H9 (cell line): ENCODE measurements around the gene ITPKC. TPM values are rescaled to one million over a fixed set of nuclear protein-coding genes. Genes with fewer than 3 reads are reported as not detected.

ENCODE experiments used
- DNase-seq: peaks from one replicate; pipeline ENCODE4 v3.0.0-alpha.2; 2017
- H2AFZ ChIP-seq: one replicate; pipeline ENCODE4 v1.6.1; 2013; ENCODE audit warnings: mild to moderate bottlenecking, low read length, control low read depth, moderate library complexity
- H2AK5ac ChIP-seq: 2 replicates; pipeline ENCODE4 v1.6.1; 2013; ENCODE audit warnings: low read length, control low read depth, mixed read lengths; ENCODE audit not compliant: insufficient read length
- H2BK120ac ChIP-seq: one replicate; pipeline ENCODE4 v1.6.1; 2013; ENCODE audit warnings: low read depth, mild to moderate bottlenecking, low read length, control low read depth, inconsistent platforms; ENCODE audit not compliant: poor library complexity, severe bottlenecking
- H2BK12ac ChIP-seq: 2 replicates; pipeline ENCODE4 v1.6.1; 2013; ENCODE audit warnings: low read length, control low read depth, mixed read lengths, low read depth; ENCODE audit not compliant: insufficient read length
- H2BK15ac ChIP-seq: 2 replicates; pipeline ENCODE4 v1.6.1; 2013; ENCODE audit warnings: low read depth, low read length, control low read depth
- H2BK20ac ChIP-seq: one replicate; pipeline ENCODE4 v1.6.1; 2013; ENCODE audit warnings: low read depth, mild to moderate bottlenecking, low read length, control low read depth, inconsistent platforms; ENCODE audit not compliant: poor library complexity, severe bottlenecking
- H2BK5ac ChIP-seq: 2 replicates; pipeline ENCODE4 v1.6.1; 2013; ENCODE audit warnings: low read length, control low read depth, mixed read lengths; ENCODE audit not compliant: insufficient read length
- H3K14ac ChIP-seq: 2 replicates; pipeline ENCODE4 v1.6.1; 2013; ENCODE audit warnings: low read length, control low read depth; ENCODE audit not compliant: insufficient read depth
- H3K18ac ChIP-seq: 2 replicates; pipeline ENCODE4 v1.6.1; 2013; ENCODE audit warnings: low read depth, mild to moderate bottlenecking, mixed read lengths, low read length, control low read depth; ENCODE audit not compliant: insufficient read length
- H3K23ac ChIP-seq: 2 replicates; pipeline ENCODE4 v1.6.1; 2013; ENCODE audit warnings: low read length, control low read depth, mixed read lengths, low read depth; ENCODE audit not compliant: insufficient read length
- H3K23me2 ChIP-seq: 2 replicates; pipeline ENCODE4 v1.6.1; 2013; ENCODE audit warnings: low read depth, mild to moderate bottlenecking, mixed read lengths, low read length, control low read depth; ENCODE audit not compliant: insufficient read length, poor library complexity, severe bottlenecking
- H3K27ac ChIP-seq: 2 replicates; pipeline ENCODE4 v1.5.1; 2013; ENCODE audit warnings: low read length, control low read depth, mixed read lengths, low read depth; ENCODE audit not compliant: insufficient read length
- H3K27me3 ChIP-seq: 2 replicates; pipeline ENCODE4 v1.6.1; 2013; ENCODE audit warnings: low read length, control low read depth, inconsistent platforms; ENCODE audit not compliant: insufficient read depth
- H3K4ac ChIP-seq: 2 replicates; pipeline ENCODE4 v1.6.1; 2013; ENCODE audit warnings: low read depth, mild to moderate bottlenecking, control low read depth, inconsistent platforms, low read length, moderate library complexity
- H3K4me1 ChIP-seq: 2 replicates; pipeline ENCODE4 v1.6.1; 2013; ENCODE audit warnings: low read length, control low read depth, inconsistent platforms; ENCODE audit not compliant: insufficient read depth
- H3K4me2 ChIP-seq: 2 replicates; pipeline ENCODE4 v1.6.1; 2013; ENCODE audit warnings: low read length, control low read depth, mixed read lengths; ENCODE audit not compliant: insufficient read length, insufficient read depth
- H3K56ac ChIP-seq: 2 replicates; pipeline ENCODE4 v1.6.1; 2013; ENCODE audit warnings: low read depth, mild to moderate bottlenecking, mixed read lengths, low read length, control low read depth; ENCODE audit not compliant: insufficient read length
- H3K79me1 ChIP-seq: 2 replicates; pipeline ENCODE4 v1.6.1; 2013; ENCODE audit warnings: low read depth, mild to moderate bottlenecking, moderate library complexity, low read length, control low read depth, inconsistent platforms; ENCODE audit not compliant: insufficient read depth, poor library complexity, severe bottlenecking
- H3K79me2 ChIP-seq: 2 replicates; pipeline ENCODE4 v1.6.1; 2013; ENCODE audit warnings: low read length, control low read depth, inconsistent platforms; ENCODE audit not compliant: insufficient read depth
- H3K9ac ChIP-seq: 2 replicates; pipeline ENCODE4 v1.6.1; 2013; ENCODE audit warnings: low read length, control low read depth, mixed read lengths; ENCODE audit not compliant: insufficient read length; ENCODE audit errors: extremely low read depth
- H3K9me3 ChIP-seq: one replicate; pipeline ENCODE4 v1.6.1; 2013; ENCODE audit warnings: low read depth, low read length, inconsistent platforms; ENCODE audit not compliant: control insufficient read depth
- H3T11ph ChIP-seq: one replicate; pipeline ENCODE4 v1.6.1; 2013; ENCODE audit warnings: mild to moderate bottlenecking, low read length, control low read depth, inconsistent platforms
- H4K20me1 ChIP-seq: one replicate; pipeline ENCODE4 v1.6.1; 2013; ENCODE audit not compliant: control insufficient read depth, insufficient read length, insufficient read depth
- H4K5ac ChIP-seq: 2 replicates; pipeline ENCODE4 v1.6.1; 2013; ENCODE audit warnings: low read depth, mild to moderate bottlenecking, mixed read lengths, low read length, control low read depth; ENCODE audit not compliant: insufficient read length
- H4K8ac ChIP-seq: replicated peaks from 2 replicates; pipeline ENCODE4 v1.6.1; 2013; ENCODE audit warnings: low read length, control low read depth, mixed read lengths, low read depth; ENCODE audit not compliant: insufficient read length
- H4K91ac ChIP-seq: 2 replicates; pipeline ENCODE4 v1.6.1; 2013; ENCODE audit warnings: low read depth, mild to moderate bottlenecking, moderate library complexity, mixed read lengths, low read length, control low read depth; ENCODE audit not compliant: insufficient read length
- H3K27ac Mint-ChIP-seq, 3 experiments: 2 replicates in 2 of 3; 3 replicates in 1 of 3; pipeline ENCODE4 v1.8.0; 2020 to 2021; ENCODE audit warnings: mixed read lengths in 3 of 3, mild to moderate bottlenecking in 1 of 3, moderate library complexity in 1 of 3
- H3K27me3 Mint-ChIP-seq: 2 replicates; pipeline ENCODE4 v1.8.0; 2021; ENCODE audit warnings: low read depth, mild to moderate bottlenecking, moderate library complexity, mixed read lengths
- H3K36me3 Mint-ChIP-seq, 3 experiments: 2 replicates in 2 of 3; 3 replicates in 1 of 3; pipeline ENCODE4 v1.8.0; 2020 to 2021; ENCODE audit warnings: low read depth in 3 of 3, mixed read lengths in 3 of 3; ENCODE audit not compliant: insufficient read depth in 1 of 3
- H3K4me1 Mint-ChIP-seq, 2 experiments: 2 replicates each; pipeline ENCODE4 v1.8.0; 2020; ENCODE audit warnings: mixed read lengths in 2 of 2
- H3K4me3 Mint-ChIP-seq, 2 experiments: 2 replicates in 1 of 2; 3 replicates in 1 of 2; pipeline ENCODE4 v1.8.0; 2020 to 2021; ENCODE audit warnings: mild to moderate bottlenecking in 2 of 2, mixed read lengths in 2 of 2, moderate library complexity in 1 of 2
- H3K9me3 Mint-ChIP-seq, 2 experiments: 2 replicates in 1 of 2; 3 replicates in 1 of 2; pipeline ENCODE4 v1.8.0; 2020; ENCODE audit warnings: mild to moderate bottlenecking in 2 of 2, mixed read lengths in 2 of 2, moderate library complexity in 1 of 2
- WGBS: extraction: QIAGEN DNeasy Blood & Tissue Kit; methylation state at CpG from one replicate; pipeline ENCODE4 v1.1.7; 2013; ENCODE audit warnings: missing lambda C conversion rate, low lambda C conversion rate, mixed read lengths; ENCODE audit not compliant: insufficient read length; ENCODE audit errors: extremely low coverage; 5-methylcytosine and 5-hydroxymethylcytosine counted together
- total RNA-seq: library from RNA; stranded (reverse); gene quantifications from 2 replicates; pipeline ENCODE4 v1.2.1, GENCODE V29; 2021
- TF ChIP-seq, protein P1 (sequence below): fragments of 200-600 bp; sonication (generic); conservative IDR thresholded peaks from 3 replicates; pipeline ENCODE4 v1.8.0; 2021; ENCODE audit warnings: antibody characterized with exemption, mild to moderate bottlenecking

The ITPKC gene
- total RNA-seq, 1 experiment from 2014 or later = 11.2 TPM

DNA sequence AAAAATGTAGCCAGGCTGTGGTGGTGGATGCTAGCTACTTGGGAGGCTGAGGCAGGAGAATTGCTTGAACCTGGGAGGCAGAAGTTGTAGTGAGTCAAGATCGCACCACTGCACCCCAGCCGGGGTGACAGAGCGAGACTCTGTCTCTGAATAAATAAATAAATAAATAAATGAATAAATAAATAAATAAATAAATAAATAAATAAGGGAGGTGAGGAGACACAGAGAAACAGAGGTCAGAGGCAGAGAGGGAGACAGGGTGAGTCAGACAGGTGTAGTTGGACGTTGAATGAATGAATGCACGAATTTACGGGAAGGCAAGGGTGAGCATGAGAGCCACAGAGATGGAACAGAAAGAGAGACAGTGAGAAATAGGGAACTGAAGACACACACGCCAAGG is 64.2 kb downstream of the ITPKC start:
- H2AK5ac ChIP-seq = no peak overlapping the region
- Mint-ChIP-seq H3K27me3 (no peaks in the 10 kb centered on the region), H3K9me3 (no peaks in the 10 kb centered on the region), H3K4me3 (no peak overlapping the region), H3K4me1 (peaks cover 20 to 25% of the 10 kb centered on the region in 2 experiments), H3K36me3 (peaks cover 2 to 9% (median 6%) of the 10 kb centered on the region in 3 experiments; a peak in 5 of 7 replicates), H3K27ac (peak overlapping the region in 2 of 3 experiments; percentile 50 to 72; a peak in 3 of 7 replicates)
- H3K4me1 ChIP-seq = 0 out of 2 replicates have a peak, but pooled peaks cover 2% of the 10 kb centered on the region
- no peaks in the 10 kb centered on the region for H4K20me1 ChIP-seq
- H4K8ac ChIP-seq = no peak overlapping the region
- no peak overlapping the region for H3K4ac ChIP-seq
- H3K23me2 ChIP-seq = peaks cover 4% of the 10 kb centered on the region
- no peak overlapping the region for H3T11ph ChIP-seq
- no peak for DNase-seq
- no peak overlapping the region for H3K23ac ChIP-seq
- H3K4me2 ChIP-seq = no peak overlapping the region
- no peak overlapping the region for H2BK5ac ChIP-seq
- WGBS = no CpG with 5 or more reads among the region's 7 CpGs
- H3K18ac ChIP-seq = no peak overlapping the region
- H3K27me3 ChIP-seq = no peaks in the 10 kb centered on the region
- H4K5ac ChIP-seq = no peak overlapping the region
- no peak overlapping the region for H4K91ac ChIP-seq
- no peaks in the 10 kb centered on the region for H3K79me2 ChIP-seq
- H3K79me1 ChIP-seq = no peaks in the 10 kb centered on the region
- H3K56ac ChIP-seq = no peak overlapping the region
- no peak overlapping the region for H2AFZ ChIP-seq
- H3K9ac ChIP-seq = no peak overlapping the region
- TF ChIP-seq, protein P1, sequence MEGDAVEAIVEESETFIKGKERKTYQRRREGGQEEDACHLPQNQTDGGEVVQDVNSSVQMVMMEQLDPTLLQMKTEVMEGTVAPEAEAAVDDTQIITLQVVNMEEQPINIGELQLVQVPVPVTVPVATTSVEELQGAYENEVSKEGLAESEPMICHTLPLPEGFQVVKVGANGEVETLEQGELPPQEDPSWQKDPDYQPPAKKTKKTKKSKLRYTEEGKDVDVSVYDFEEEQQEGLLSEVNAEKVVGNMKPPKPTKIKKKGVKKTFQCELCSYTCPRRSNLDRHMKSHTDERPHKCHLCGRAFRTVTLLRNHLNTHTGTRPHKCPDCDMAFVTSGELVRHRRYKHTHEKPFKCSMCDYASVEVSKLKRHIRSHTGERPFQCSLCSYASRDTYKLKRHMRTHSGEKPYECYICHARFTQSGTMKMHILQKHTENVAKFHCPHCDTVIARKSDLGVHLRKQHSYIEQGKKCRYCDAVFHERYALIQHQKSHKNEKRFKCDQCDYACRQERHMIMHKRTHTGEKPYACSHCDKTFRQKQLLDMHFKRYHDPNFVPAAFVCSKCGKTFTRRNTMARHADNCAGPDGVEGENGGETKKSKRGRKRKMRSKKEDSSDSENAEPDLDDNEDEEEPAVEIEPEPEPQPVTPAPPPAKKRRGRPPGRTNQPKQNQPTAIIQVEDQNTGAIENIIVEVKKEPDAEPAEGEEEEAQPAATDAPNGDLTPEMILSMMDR = no peak
- H2BK120ac ChIP-seq = no peak overlapping the region
- no peak overlapping the region for H3K14ac ChIP-seq
- H2BK15ac ChIP-seq = no peak overlapping the region
- no peak overlapping the region for H2BK20ac ChIP-seq
- H2BK12ac ChIP-seq = no peak overlapping the region
- no peak overlapping the region for H3K27ac ChIP-seq
- no peaks in the 10 kb centered on the region for H3K9me3 ChIP-seq
